ENCODE data around the gene SKOR1.

SKOR1 gene

GRCh38 chr15:67880651-67881182 is 55.4 kb downstream of the SKOR1 start:
- TF ChIP-seq SPI1 (IDR thresholded peaks at IDR 0.05; ENCODE audit: borderline replicate concordance, low read depth) (peak; percentile 82; the same call in 1 of the 2 replicates), REST (IDR thresholded peaks at IDR 0.05; ENCODE audit: insufficient replicate concordance, low read depth) (no peak), POLR2AphosphoS5 (IDR thresholded peaks at IDR 0.05; ENCODE audit: low read depth) (peak; percentile 80), CTCF (IDR thresholded peaks at IDR 0.05; ENCODE audit: insufficient read depth, low read length) (no peak), GABPA (IDR thresholded peaks at IDR 0.05; ENCODE audit: low read depth) (no peak)
- Histone ChIP-seq H3K27me3 (ENCODE audit: insufficient read depth, poor library complexity, severe bottlenecking) (no peaks in the 10 kb centered on the region), H3K4me3 (replicated peaks; ENCODE audit: insufficient read depth, low read length) (no peak overlapping the region), H3K27ac (replicated peaks) (peak overlapping the region; percentile 70)
- DNase-seq (ENCODE audit: low read depth in 1 of 2, low spot score in 1 of 2), result peak; percentile 79 to 93

GRCh38 chr15:67882487-67883233 is 57.4 kb downstream of the SKOR1 start:
- no peak for TF ChIP-seq REST (IDR thresholded peaks at IDR 0.05; ENCODE audit: insufficient replicate concordance, low read depth)
- TF ChIP-seq CTCF (IDR thresholded peaks at IDR 0.05; ENCODE audit: insufficient read depth, low read length), result no peak
- no peak for TF ChIP-seq POLR2AphosphoS5 (IDR thresholded peaks at IDR 0.05; ENCODE audit: low read depth)
- peak; percentile 6; the same call in 1 of the 2 replicates for TF ChIP-seq SPI1 (IDR thresholded peaks at IDR 0.05; ENCODE audit: borderline replicate concordance, low read depth)
- no peak for TF ChIP-seq GABPA (IDR thresholded peaks at IDR 0.05; ENCODE audit: low read depth)
- Histone ChIP-seq H3K27me3 (ENCODE audit: insufficient read depth, poor library complexity, severe bottlenecking) (no peaks in the 10 kb centered on the region), H3K4me3 (replicated peaks; ENCODE audit: insufficient read depth, low read length) (no peak overlapping the region), H3K27ac (replicated peaks) (peak overlapping the region; percentile 70)
- peak in 1 of 2 experiments; percentile 90 for DNase-seq (ENCODE audit: low read depth in 1 of 2, low spot score in 1 of 2)

- no peak overlapping the region for H3K4me3 ChIP-seq (replicated peaks; ENCODE audit: insufficient read depth, low read length)
- no peaks in the 10 kb centered on the region for H3K27me3 ChIP-seq (ENCODE audit: insufficient read depth, poor library complexity, severe bottlenecking)
- peak overlapping the region; percentile 70 for H3K27ac ChIP-seq (replicated peaks)
- TF ChIP-seq REST (IDR thresholded peaks at IDR 0.05; ENCODE audit: insufficient replicate concordance, low read depth), result no peak
- TF ChIP-seq POLR2AphosphoS5 (IDR thresholded peaks at IDR 0.05; ENCODE audit: low read depth), result no peak
- no peak for TF ChIP-seq SPI1 (IDR thresholded peaks at IDR 0.05; ENCODE audit: borderline replicate concordance, low read depth)
- no peak for TF ChIP-seq GABPA (IDR thresholded peaks at IDR 0.05; ENCODE audit: low read depth)
- TF ChIP-seq CTCF (IDR thresholded peaks at IDR 0.05; ENCODE audit: insufficient read depth, low read length), result no peak
- no peak for DNase-seq (ENCODE audit: low read depth in 1 of 2, low spot score in 1 of 2)
Observed at GRCh38 chr15:67883234-67883773, 58.0 kb downstream of the SKOR1 start.
